ENCODE data around the gene RNF19B. TPM values are rescaled to one million over a fixed set of nuclear protein-coding genes. Genes with fewer than 3 reads are reported as not detected.
A peak's percentile ranks its signal among the peaks of the same experiment; 100 is the strongest.

The RNF19B gene
- total and polyA plus RNA-seq, 2 of the 13 experiments (the other 11 are each of a cell fraction or from before 2014, with no cell fraction given) = 15.3 to 22.5 TPM

DNA sequence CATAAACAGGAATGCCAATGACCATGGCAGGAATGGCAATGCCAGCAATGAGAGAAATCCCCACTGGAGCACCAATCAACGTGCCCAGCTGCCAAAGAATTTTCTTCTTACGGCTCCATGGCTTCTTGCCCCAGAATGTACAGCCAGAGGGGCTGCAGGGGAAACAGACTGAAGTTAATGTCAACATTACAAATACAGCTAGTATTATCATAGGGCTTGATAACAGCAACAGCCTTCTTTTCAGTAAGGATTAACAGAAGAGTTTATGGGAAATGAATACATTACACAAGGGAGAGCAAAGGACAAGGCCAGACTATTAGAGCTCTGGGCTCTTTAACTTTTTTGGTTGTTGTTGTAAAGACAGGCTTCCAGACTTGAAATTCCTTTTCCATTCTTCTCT, 18.2 kb downstream of the RNF19B start (continued):
- no peak for TF ChIP-seq ZNF276 (CRISPR knock-in tag; IDR thresholded peaks at IDR 0.05; ENCODE audit: low read depth)
- TF ChIP-seq ZBTB40 (IDR thresholded peaks at IDR 0.05) = no peak
- no peak for TF ChIP-seq ZBTB40 (CRISPR knock-in tag; IDR thresholded peaks at IDR 0.05)
- TF ChIP-seq JUNB (CRISPR knock-in tag; IDR thresholded peaks at IDR 0.05; ENCODE audit: borderline replicate concordance) = no peak
- no peak for TF ChIP-seq JARID2 (CRISPR knock-in tag; IDR thresholded peaks at IDR 0.05; ENCODE audit: insufficient replicate concordance)
- no peak for TF ChIP-seq ASH2L (IDR thresholded peaks at IDR 0.05; ENCODE audit: insufficient read length, low read depth, low read length)
- TF ChIP-seq ZNF296 (CRISPR knock-in tag; conservative IDR thresholded peaks at IDR 0.05) = no peak
- 0 out of 2 replicates have a peak, but pooled peaks have one; percentile 19 for TF ChIP-seq RARA (CRISPR knock-in tag; IDR thresholded peaks at IDR 0.05)
- no peak for TF ChIP-seq FOXC1 (CRISPR knock-in tag; IDR thresholded peaks at IDR 0.05; ENCODE audit: borderline replicate concordance)
- TF ChIP-seq KDM5B (CRISPR knock-in tag; IDR thresholded peaks at IDR 0.05; ENCODE audit: borderline replicate concordance) = no peak
- no peak for TF ChIP-seq CREBL2 (CRISPR knock-in tag; IDR thresholded peaks at IDR 0.05; ENCODE audit: borderline replicate concordance)
- TF ChIP-seq ZFX (CRISPR knock-in tag; IDR thresholded peaks at IDR 0.05; ENCODE audit: low read depth) = no peak
- peak; percentile 24; the same call in 1 of the 2 replicates for TF ChIP-seq CEBPG (CRISPR knock-in tag; IDR thresholded peaks at IDR 0.05)
- no peak for TF ChIP-seq KLF11 (CRISPR knock-in tag; IDR thresholded peaks at IDR 0.05)
- TF ChIP-seq ZFP37 (CRISPR knock-in tag; IDR thresholded peaks at IDR 0.05; ENCODE audit: borderline replicate concordance) = no peak
- TF ChIP-seq BRF2 (CRISPR knock-in tag; IDR thresholded peaks at IDR 0.05) = no peak
- TF ChIP-seq FOXO4 (CRISPR knock-in tag; conservative IDR thresholded peaks at IDR 0.05) = 0 out of 2 replicates have a peak, but pooled peaks have one; percentile 17
